OCI-LY1 (cell line): Measurements from ENCODE around the gene COLGALT1.
A peak's percentile ranks its signal among the peaks of the same experiment; 100 is the strongest.

Experiments
- H2AFZ ChIP-seq: fragments of 200-600 bp; sonication (generic), shearing (Covaris generic); 2 replicates; pipeline ENCODE4 v1.6.0; 2014; ENCODE audit warnings: antibody characterized with exemption, mild to moderate bottlenecking, low read length
- H3F3A ChIP-seq: fragments of 200-600 bp; sonication (generic), shearing (Covaris generic); 2 replicates; pipeline ENCODE4 v1.6.0; 2014; ENCODE audit warnings: mild to moderate bottlenecking, antibody characterized with exemption, low read length, moderate library complexity; ENCODE audit not compliant: insufficient read depth
- H3K27ac ChIP-seq: fragments of 200-600 bp; sonication (generic); 2 replicates; pipeline ENCODE4 v1.5.1; 2014; ENCODE audit warnings: low read length, mixed run types, mild to moderate bottlenecking, low read depth; ENCODE audit not compliant: poor library complexity, severe bottlenecking
- H3K27me3 ChIP-seq: fragments of 200-600 bp; sonication (generic); 2 replicates; pipeline ENCODE4 v1.6.0; 2014; ENCODE audit warnings: antibody characterized with exemption, mild to moderate bottlenecking, low read length, moderate library complexity; ENCODE audit not compliant: insufficient read depth
- H3K36me3 ChIP-seq: fragments of 200-600 bp; sonication (generic); 2 replicates; pipeline ENCODE4 v1.6.1; 2014; ENCODE audit warnings: mild to moderate bottlenecking, antibody characterized with exemption, low read length, moderate library complexity, mixed read lengths; ENCODE audit not compliant: insufficient read depth
- H3K4me1 ChIP-seq: fragments of 200-600 bp; sonication (generic); 2 replicates; pipeline ENCODE4 v1.5.1; 2014; ENCODE audit warnings: mild to moderate bottlenecking, low read length, moderate library complexity; ENCODE audit not compliant: insufficient read depth, severe bottlenecking
- H3K4me2 ChIP-seq: fragments of 200-600 bp; sonication (generic), shearing (Covaris generic); 2 replicates; pipeline ENCODE4 v1.6.1; 2014; ENCODE audit warnings: low read length
- H3K4me3 ChIP-seq: fragments of 200-600 bp; sonication (generic); 2 replicates; pipeline ENCODE4 v1.5.1; 2014; ENCODE audit warnings: low read length, low read depth, mild to moderate bottlenecking, mixed read lengths; ENCODE audit not compliant: poor library complexity, severe bottlenecking
- H3K79me2 ChIP-seq: fragments of 200-600 bp; shearing (Covaris generic); 2 replicates; pipeline ENCODE4 v1.6.1; 2016; ENCODE audit warnings: mixed run types, low read length, mixed read lengths; ENCODE audit not compliant: insufficient read depth
- H3K9ac ChIP-seq: fragments of 200-600 bp; sonication (generic), shearing (Covaris generic); 2 replicates; pipeline ENCODE4 v1.6.1; 2014; ENCODE audit warnings: mild to moderate bottlenecking, low read length, mixed read lengths
- H3K9me2 ChIP-seq: fragments of 200-600 bp; sonication (generic), shearing (Covaris generic); 2 replicates; pipeline ENCODE4 v1.6.1; 2014; ENCODE audit warnings: low read depth, mild to moderate bottlenecking, low read length, mixed read lengths
- H3K9me3 ChIP-seq: fragments of 200-600 bp; shearing (Covaris generic); 2 replicates; pipeline ENCODE4 v1.6.1; 2014; ENCODE audit warnings: low read length, mixed read lengths
- H4K20me1 ChIP-seq: fragments of 200-600 bp; sonication (generic), shearing (Covaris generic); 2 replicates; pipeline ENCODE4 v1.6.0; 2016; ENCODE audit warnings: mild to moderate bottlenecking, low read length; ENCODE audit not compliant: insufficient read depth
- EZH2 ChIP-seq: fragments of 200-600 bp; sonication (generic), shearing (Covaris generic); IDR thresholded peaks from 2 replicates; pipeline ENCODE4 v1.8.0; 2017; ENCODE audit warnings: borderline replicate concordance, mixed run types, mild to moderate bottlenecking, antibody characterized with exemption, low read length, moderate library complexity, mixed read lengths
- TF ChIP-seq, protein P1 (sequence below): fragments of 200-600 bp; sonication (generic), shearing (Covaris generic); IDR thresholded peaks from 2 replicates; pipeline ENCODE4 v1.5.1; 2017; ENCODE audit warnings: mild to moderate bottlenecking, antibody characterized with exemption, low read length, moderate library complexity, mixed read lengths

Gene COLGALT1

DNA sequence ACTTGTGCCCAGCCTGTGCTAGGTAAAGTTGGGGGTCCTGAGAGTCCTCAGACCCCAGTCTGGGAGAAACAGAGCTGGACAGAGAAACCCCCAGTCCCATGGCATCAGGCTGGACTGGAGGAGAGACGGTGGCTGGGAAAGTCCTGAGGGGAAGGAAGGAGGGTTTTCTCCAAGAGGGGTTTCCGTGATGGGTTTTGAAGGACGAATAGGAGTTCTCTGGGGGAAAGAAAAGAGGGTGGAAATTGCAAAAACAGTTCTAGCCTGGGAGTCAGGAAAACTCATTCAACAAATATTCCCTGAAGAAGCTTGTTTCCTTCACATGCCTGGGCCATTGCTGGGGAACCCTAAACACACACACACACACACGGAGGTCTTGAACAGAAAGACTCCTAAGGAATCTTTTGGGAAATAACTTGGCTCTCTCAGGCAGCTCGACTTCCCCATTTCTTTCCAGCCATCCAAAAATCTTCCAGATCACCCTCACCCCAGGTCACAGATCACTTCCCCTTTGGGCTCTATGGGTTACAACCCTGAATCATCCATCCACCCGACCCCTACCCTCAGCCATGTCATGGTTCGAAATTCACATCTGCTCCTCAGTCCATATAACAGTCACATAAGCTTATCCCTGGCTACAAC lies 47.5 kb downstream of the COLGALT1 start:
- H3F3A ChIP-seq: no peaks in the 10 kb centered on the region
- no peak overlapping the region for H3K27ac ChIP-seq
- no peak overlapping the region for H3K4me2 ChIP-seq
- no peaks in the 10 kb centered on the region for H3K36me3 ChIP-seq
- no peak overlapping the region for H2AFZ ChIP-seq
- peaks cover 14% of the 10 kb centered on the region for H3K4me1 ChIP-seq
- H3K79me2 ChIP-seq: no peaks in the 10 kb centered on the region
- H3K4me3 ChIP-seq: no peak overlapping the region
- no peaks in the 10 kb centered on the region for H3K9me3 ChIP-seq
- TF ChIP-seq, protein P1, sequence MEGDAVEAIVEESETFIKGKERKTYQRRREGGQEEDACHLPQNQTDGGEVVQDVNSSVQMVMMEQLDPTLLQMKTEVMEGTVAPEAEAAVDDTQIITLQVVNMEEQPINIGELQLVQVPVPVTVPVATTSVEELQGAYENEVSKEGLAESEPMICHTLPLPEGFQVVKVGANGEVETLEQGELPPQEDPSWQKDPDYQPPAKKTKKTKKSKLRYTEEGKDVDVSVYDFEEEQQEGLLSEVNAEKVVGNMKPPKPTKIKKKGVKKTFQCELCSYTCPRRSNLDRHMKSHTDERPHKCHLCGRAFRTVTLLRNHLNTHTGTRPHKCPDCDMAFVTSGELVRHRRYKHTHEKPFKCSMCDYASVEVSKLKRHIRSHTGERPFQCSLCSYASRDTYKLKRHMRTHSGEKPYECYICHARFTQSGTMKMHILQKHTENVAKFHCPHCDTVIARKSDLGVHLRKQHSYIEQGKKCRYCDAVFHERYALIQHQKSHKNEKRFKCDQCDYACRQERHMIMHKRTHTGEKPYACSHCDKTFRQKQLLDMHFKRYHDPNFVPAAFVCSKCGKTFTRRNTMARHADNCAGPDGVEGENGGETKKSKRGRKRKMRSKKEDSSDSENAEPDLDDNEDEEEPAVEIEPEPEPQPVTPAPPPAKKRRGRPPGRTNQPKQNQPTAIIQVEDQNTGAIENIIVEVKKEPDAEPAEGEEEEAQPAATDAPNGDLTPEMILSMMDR: no peak
- no peak for TF ChIP-seq EZH2
- H3K27me3 ChIP-seq: peaks cover 4% of the 10 kb centered on the region; the same call in 1 of the 2 replicates
- H3K9ac ChIP-seq: no peak overlapping the region
- no peaks in the 10 kb centered on the region for H3K9me2 ChIP-seq
- H4K20me1 ChIP-seq: no peaks in the 10 kb centered on the region

DNA sequence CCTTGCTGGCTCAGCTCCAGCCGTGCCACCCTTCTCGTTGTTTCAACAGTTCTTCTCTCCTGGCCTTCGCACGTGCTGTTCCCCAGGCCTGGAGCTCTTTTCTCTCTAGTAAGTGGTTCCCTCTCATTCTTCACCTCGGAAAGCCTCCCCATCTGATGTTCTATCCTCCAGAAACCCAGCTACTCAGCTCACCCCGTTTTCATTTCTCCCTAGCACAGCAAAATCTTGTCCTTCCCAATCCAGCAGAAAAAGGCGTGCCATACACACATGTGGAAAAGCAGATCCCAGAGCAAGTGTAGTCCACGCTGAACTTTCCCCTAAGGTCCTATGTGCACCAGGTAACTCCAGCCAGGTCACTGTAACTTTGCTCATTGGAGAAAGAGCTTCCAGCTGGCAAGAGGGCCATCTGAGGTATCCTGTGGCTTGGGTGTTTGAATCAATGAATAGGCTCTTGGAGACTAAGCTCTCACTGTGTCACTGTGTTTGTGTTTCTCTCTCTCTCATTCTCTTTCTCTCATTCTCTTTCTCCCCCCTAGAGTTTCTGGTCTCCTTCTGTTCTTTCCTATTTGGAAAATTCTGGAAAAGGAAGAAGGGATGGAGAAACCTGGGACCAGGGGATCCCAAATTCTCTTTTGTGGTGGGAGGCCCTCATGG lies 49.0 kb downstream of the COLGALT1 start:
- Histone ChIP-seq H4K20me1 (no peaks in the 10 kb centered on the region), H3K4me2 (no peak overlapping the region), H3F3A (no peaks in the 10 kb centered on the region), H3K9me3 (no peaks in the 10 kb centered on the region), H3K36me3 (no peaks in the 10 kb centered on the region), H3K79me2 (no peaks in the 10 kb centered on the region), H3K27me3 (no peaks in the 10 kb centered on the region; the same call in 1 of the 2 replicates), H3K9ac (no peak overlapping the region), H3K27ac (no peak overlapping the region), H3K4me3 (no peak overlapping the region), H3K9me2 (no peaks in the 10 kb centered on the region), H2AFZ (no peak overlapping the region), H3K4me1 (peaks cover 14% of the 10 kb centered on the region)
- TF ChIP-seq EZH2: no peak
- TF ChIP-seq, protein P1: no peak

DNA sequence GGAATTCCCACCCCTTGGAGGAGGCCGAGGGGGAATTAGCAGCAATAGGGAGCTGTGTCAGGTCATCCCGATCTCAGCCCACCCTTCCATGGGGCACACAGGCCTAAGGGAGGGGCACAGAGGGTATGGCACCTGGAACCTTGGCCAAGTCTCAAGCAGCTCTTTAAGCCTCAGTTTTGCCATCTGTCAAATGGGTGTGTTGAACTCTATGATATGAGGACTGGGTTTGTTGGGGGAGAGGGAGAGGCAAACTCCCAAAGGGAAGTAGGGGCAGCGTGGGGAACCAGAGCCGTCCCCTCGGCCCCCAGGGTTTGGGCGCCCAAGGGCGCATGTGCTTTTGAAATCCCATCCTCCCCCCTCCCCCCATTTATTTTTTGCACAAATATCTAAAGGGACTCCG lies 49.7 kb downstream of the COLGALT1 start:
- H3K27ac ChIP-seq: no peak overlapping the region

More for the DNA sequence above, 49.7 kb downstream of the COLGALT1 start:
- Histone ChIP-seq H3K4me2 (peak overlapping the region; percentile 73; the same call in 1 of the 2 replicates), H3K4me1 (peaks cover 14% of the 10 kb centered on the region), H3K9me2 (no peaks in the 10 kb centered on the region), H2AFZ (no peak overlapping the region), H3F3A (no peaks in the 10 kb centered on the region), H3K9me3 (no peaks in the 10 kb centered on the region), H3K36me3 (no peaks in the 10 kb centered on the region), H3K79me2 (no peaks in the 10 kb centered on the region), H3K9ac (peak overlapping the region; percentile 33; the same call in 1 of the 2 replicates), H3K4me3 (peak overlapping the region; percentile 60), H4K20me1 (no peaks in the 10 kb centered on the region), H3K27me3 (no peaks in the 10 kb centered on the region; the same call in 1 of the 2 replicates)
- TF ChIP-seq, protein P1: no peak
- TF ChIP-seq EZH2: no peak
